Kidney epithelial cell (primary cell): Measurements from ENCODE around the gene SMC6. TPM values are rescaled to one million over a fixed set of nuclear protein-coding genes. Genes with fewer than 3 reads are reported as not detected.

Experiments used
- DNase-seq: peaks from one replicate; pipeline ENCODE4 v3.0.0-alpha.2; 2010; ENCODE audit warnings: low read depth
- H3K27me3 ChIP-seq: 2 replicates; pipeline ENCODE4 v1.6.0; 2011; ENCODE audit warnings: low read length; ENCODE audit not compliant: control insufficient read depth, insufficient read depth
- H3K36me3 ChIP-seq: 2 replicates; pipeline ENCODE4 v1.5.1; 2011; ENCODE audit warnings: low read length; ENCODE audit not compliant: control insufficient read depth, insufficient read depth
- H3K4me3 ChIP-seq: 2 replicates; pipeline ENCODE4 v1.5.1; 2011; ENCODE audit warnings: low read depth, mild to moderate bottlenecking, control low read depth, low read length
- CTCF ChIP-seq: IDR thresholded peaks from 2 replicates; pipeline ENCODE4 v1.5.1; 2011; ENCODE audit warnings: mild to moderate bottlenecking, moderate library complexity, low read length, control low read depth, inconsistent platforms; ENCODE audit not compliant: insufficient read depth, poor library complexity, severe bottlenecking
- total RNA-seq: library from RNA; depleted of rRNA; stranded (reverse); fragments of >200 nt; gene quantifications from 2 replicates; pipeline ENCODE4 v1.2.3, GENCODE V29; 2015

SMC6 gene
- total RNA-seq, 1 donor from 2014 or later, result 19.3 TPM

- Histone ChIP-seq H3K4me3 (no peak overlapping the region), H3K27me3 (no peaks in the 10 kb centered on the region), H3K36me3 (peaks cover 1% of the 10 kb centered on the region)
- TF ChIP-seq CTCF, result no peak
- DNase-seq, result no peak
Measured at GRCh38 chr2:17706845-17707244, 46.8 kb downstream of the SMC6 start.

- no peak for DNase-seq
- TF ChIP-seq CTCF, result no peak
- H3K36me3 ChIP-seq, result no peaks in the 10 kb centered on the region
Measured at GRCh38 chr2:17690776-17691175, 62.8 kb downstream of the SMC6 start.

GRCh38 chr2:17689010-17689409, 64.6 kb downstream of the SMC6 start:
- H3K4me3 ChIP-seq, result no peak overlapping the region
- H3K36me3 ChIP-seq, result no peaks in the 10 kb centered on the region
- no peaks in the 10 kb centered on the region for H3K27me3 ChIP-seq
- TF ChIP-seq CTCF, result no peak
- DNase-seq, result no peak

More at GRCh38 chr2:17690776-17691175, 62.8 kb downstream of the SMC6 start:
- Histone ChIP-seq H3K27me3 (no peaks in the 10 kb centered on the region), H3K4me3 (no peak overlapping the region)

GRCh38 chr2:17688600-17688999, 65.0 kb downstream of the SMC6 start:
- DNase-seq, result no peak

GRCh38 chr2:17683981-17684380, 69.6 kb downstream of the SMC6 start:
- DNase-seq, result no peak
- H3K36me3 ChIP-seq, result no peaks in the 10 kb centered on the region
- H3K27me3 ChIP-seq, result no peaks in the 10 kb centered on the region
- TF ChIP-seq CTCF, result no peak
- no peak overlapping the region for H3K4me3 ChIP-seq

More at GRCh38 chr2:17688600-17688999, 65.0 kb downstream of the SMC6 start:
- H3K36me3 ChIP-seq, result no peaks in the 10 kb centered on the region
- no peak for TF ChIP-seq CTCF
- H3K27me3 ChIP-seq, result no peaks in the 10 kb centered on the region
- no peak overlapping the region for H3K4me3 ChIP-seq

- Histone ChIP-seq H3K4me3 (no peak overlapping the region), H3K27me3 (no peaks in the 10 kb centered on the region), H3K36me3 (no peaks in the 10 kb centered on the region)
- no peak for DNase-seq
- TF ChIP-seq CTCF, result no peak
Measured at GRCh38 chr2:17682098-17682857, 71.3 kb downstream of the SMC6 start.
